ENCODE data around the gene LTN1. TPM values are rescaled to one million over a fixed set of nuclear protein-coding genes. Genes with fewer than 3 reads are reported as not detected.

The LTN1 gene
- 24.0 and 26.6 TPM in 2 replicates for total RNA-seq (2012; rRNA removed)

- Histone ChIP-seq H3K27me3 (ENCODE audit: control insufficient read depth, insufficient read depth, low read length) (no peaks in the 10 kb centered on the region), H3K9ac (ENCODE audit: low read depth, low read length) (peak within 1 kb of the TSS; percentile 89), H3K4me2 (ENCODE audit: low read length) (peak within 1 kb of the TSS; percentile 93), H3K4me3 (ENCODE audit: low read length) (peak within 1 kb of the TSS; percentile 92), H3K36me3 (ENCODE audit: insufficient read depth, low read length) (no peaks in the 10 kb centered on the region), H3K4me1 (ENCODE audit: control insufficient read depth, insufficient read depth, low read length) (peaks cover 12% of the 10 kb centered on the region), H3K9me3 (replicated peaks; ENCODE audit: low read length) (no peaks in the 10 kb centered on the region)
Observed at GRCh38 chr21:28992526-28993292, at the start of gene LTN1. Gene LTN1 (minus strand): TSS chr21:28992877. CDS start chr21:28992805, 72 bp downstream.

GRCh38 chr21:29034678-29035077, 42.0 kb upstream of the LTN1 start:
- Histone ChIP-seq H3K4me2 (ENCODE audit: low read length) (no peak overlapping the region), H3K4me1 (ENCODE audit: control insufficient read depth, insufficient read depth, low read length) (no peaks in the 10 kb centered on the region), H3K36me3 (ENCODE audit: insufficient read depth, low read length) (peaks cover 63% of the 10 kb centered on the region), H3K4me3 (ENCODE audit: low read length) (no peak overlapping the region), H3K27me3 (ENCODE audit: control insufficient read depth, insufficient read depth, low read length) (no peaks in the 10 kb centered on the region), H3K9ac (ENCODE audit: low read depth, low read length) (no peak overlapping the region), H3K9me3 (replicated peaks; ENCODE audit: low read length) (no peaks in the 10 kb centered on the region)

- Histone ChIP-seq H3K4me2 (ENCODE audit: low read length) (no peak overlapping the region), H3K4me3 (ENCODE audit: low read length) (no peak overlapping the region), H3K36me3 (ENCODE audit: insufficient read depth, low read length) (peaks cover 61% of the 10 kb centered on the region), H3K4me1 (ENCODE audit: control insufficient read depth, insufficient read depth, low read length) (no peaks in the 10 kb centered on the region), H3K9me3 (replicated peaks; ENCODE audit: low read length) (no peaks in the 10 kb centered on the region), H3K27me3 (ENCODE audit: control insufficient read depth, insufficient read depth, low read length) (no peaks in the 10 kb centered on the region), H3K9ac (ENCODE audit: low read depth, low read length) (no peak overlapping the region)
Observed at GRCh38 chr21:29033871-29034270, 41.2 kb upstream of the LTN1 start.

- Histone ChIP-seq H3K27me3 (ENCODE audit: control insufficient read depth, insufficient read depth, low read length) (no peaks in the 10 kb centered on the region), H3K36me3 (ENCODE audit: insufficient read depth, low read length) (peaks cover 56% of the 10 kb centered on the region), H3K4me3 (ENCODE audit: low read length) (no peak overlapping the region), H3K9me3 (replicated peaks; ENCODE audit: low read length) (no peaks in the 10 kb centered on the region), H3K4me2 (ENCODE audit: low read length) (no peak overlapping the region), H3K9ac (ENCODE audit: low read depth, low read length) (no peak overlapping the region), H3K4me1 (ENCODE audit: control insufficient read depth, insufficient read depth, low read length) (no peaks in the 10 kb centered on the region)
Observed at GRCh38 chr21:29033301-29033700, 40.6 kb upstream of the LTN1 start.

- Histone ChIP-seq H3K27me3 (ENCODE audit: control insufficient read depth, insufficient read depth, low read length) (no peaks in the 10 kb centered on the region), H3K4me2 (ENCODE audit: low read length) (no peak overlapping the region), H3K4me3 (ENCODE audit: low read length) (no peak overlapping the region), H3K4me1 (ENCODE audit: control insufficient read depth, insufficient read depth, low read length) (peaks cover 2% of the 10 kb centered on the region), H3K36me3 (ENCODE audit: insufficient read depth, low read length) (peaks cover 35% of the 10 kb centered on the region), H3K9ac (ENCODE audit: low read depth, low read length) (no peak overlapping the region), H3K9me3 (replicated peaks; ENCODE audit: low read length) (no peaks in the 10 kb centered on the region)
Observed at GRCh38 chr21:29030909-29031308, 38.2 kb upstream of the LTN1 start.

- Histone ChIP-seq H3K4me3 (ENCODE audit: low read length) (no peak overlapping the region), H3K4me2 (ENCODE audit: low read length) (no peak overlapping the region), H3K4me1 (ENCODE audit: control insufficient read depth, insufficient read depth, low read length) (peaks cover 8% of the 10 kb centered on the region), H3K9me3 (replicated peaks; ENCODE audit: low read length) (no peaks in the 10 kb centered on the region), H3K9ac (ENCODE audit: low read depth, low read length) (no peak overlapping the region), H3K36me3 (ENCODE audit: insufficient read depth, low read length) (peaks cover 34% of the 10 kb centered on the region), H3K27me3 (ENCODE audit: control insufficient read depth, insufficient read depth, low read length) (no peaks in the 10 kb centered on the region)
Observed at GRCh38 chr21:29029524-29029923, 36.8 kb upstream of the LTN1 start.

- H3K4me3 ChIP-seq (ENCODE audit: low read length), result peak overlapping the region; percentile 81
- H3K9me3 ChIP-seq (replicated peaks; ENCODE audit: low read length), result no peaks in the 10 kb centered on the region
- peaks cover 9% of the 10 kb centered on the region for H3K36me3 ChIP-seq (ENCODE audit: insufficient read depth, low read length)
- peak overlapping the region; percentile 87 for H3K4me2 ChIP-seq (ENCODE audit: low read length)
- peaks cover 12% of the 10 kb centered on the region for H3K4me1 ChIP-seq (ENCODE audit: control insufficient read depth, insufficient read depth, low read length)
- peak overlapping the region; percentile 92 for H3K9ac ChIP-seq (ENCODE audit: low read depth, low read length)
- no peaks in the 10 kb centered on the region for H3K27me3 ChIP-seq (ENCODE audit: control insufficient read depth, insufficient read depth, low read length)
Observed at GRCh38 chr21:29025328-29025713, 32.6 kb upstream of the LTN1 start.

- peak within 1 kb of the TSS; percentile 92 for H3K9ac ChIP-seq (ENCODE audit: low read depth, low read length)
- peaks cover 15% of the 10 kb centered on the region for H3K4me1 ChIP-seq (ENCODE audit: control insufficient read depth, insufficient read depth, low read length)
- peaks cover 4% of the 10 kb centered on the region for H3K36me3 ChIP-seq (ENCODE audit: insufficient read depth, low read length)
- peak within 1 kb of the TSS; percentile 81 for H3K4me3 ChIP-seq (ENCODE audit: low read length)
- H3K4me2 ChIP-seq (ENCODE audit: low read length), result peak within 1 kb of the TSS; percentile 93
- no peaks in the 10 kb centered on the region for H3K9me3 ChIP-seq (replicated peaks; ENCODE audit: low read length)
- no peaks in the 10 kb centered on the region for H3K27me3 ChIP-seq (ENCODE audit: control insufficient read depth, insufficient read depth, low read length)
Observed at GRCh38 chr21:29024474-29025327, 32.0 kb upstream of the LTN1 start, which contains the start of gene USP16. Gene USP16 (plus strand): TSS chr21:29024668. CDS start chr21:29027914, 3,246 bp downstream.

- H3K4me2 ChIP-seq (ENCODE audit: low read length), result no peak overlapping the region
- no peak overlapping the region for H3K4me3 ChIP-seq (ENCODE audit: low read length)
- H3K9ac ChIP-seq (ENCODE audit: low read depth, low read length), result no peak overlapping the region
- no peaks in the 10 kb centered on the region for H3K9me3 ChIP-seq (replicated peaks; ENCODE audit: low read length)
- no peaks in the 10 kb centered on the region for H3K36me3 ChIP-seq (ENCODE audit: insufficient read depth, low read length)
- peaks cover 25% of the 10 kb centered on the region for H3K4me1 ChIP-seq (ENCODE audit: control insufficient read depth, insufficient read depth, low read length)
- H3K27me3 ChIP-seq (ENCODE audit: control insufficient read depth, insufficient read depth, low read length), result no peaks in the 10 kb centered on the region
Observed at GRCh38 chr21:29022166-29022565, 29.5 kb upstream of the LTN1 start.

- H3K4me1 ChIP-seq (ENCODE audit: control insufficient read depth, insufficient read depth, low read length), result peaks cover 14% of the 10 kb centered on the region
- H3K9me3 ChIP-seq (replicated peaks; ENCODE audit: low read length), result no peaks in the 10 kb centered on the region
- H3K36me3 ChIP-seq (ENCODE audit: insufficient read depth, low read length), result no peaks in the 10 kb centered on the region
- no peaks in the 10 kb centered on the region for H3K27me3 ChIP-seq (ENCODE audit: control insufficient read depth, insufficient read depth, low read length)
- peak overlapping the region; percentile 93 for H3K4me3 ChIP-seq (ENCODE audit: low read length)
- peak overlapping the region; percentile 90 for H3K9ac ChIP-seq (ENCODE audit: low read depth, low read length)
- peak overlapping the region; percentile 89 for H3K4me2 ChIP-seq (ENCODE audit: low read length)
Observed at GRCh38 chr21:29018540-29018939, 25.9 kb upstream of the LTN1 start.

GRCh38 chr21:29017639-29018237, 25.1 kb upstream of the LTN1 start:
- peak overlapping the region; percentile 93 for H3K4me3 ChIP-seq (ENCODE audit: low read length)
- H3K4me1 ChIP-seq (ENCODE audit: control insufficient read depth, insufficient read depth, low read length), result peaks cover 14% of the 10 kb centered on the region
- H3K36me3 ChIP-seq (ENCODE audit: insufficient read depth, low read length), result no peaks in the 10 kb centered on the region
- H3K9me3 ChIP-seq (replicated peaks; ENCODE audit: low read length), result no peaks in the 10 kb centered on the region
- no peaks in the 10 kb centered on the region for H3K27me3 ChIP-seq (ENCODE audit: control insufficient read depth, insufficient read depth, low read length)
- H3K9ac ChIP-seq (ENCODE audit: low read depth, low read length), result peak overlapping the region; percentile 90
- peak overlapping the region; percentile 89 for H3K4me2 ChIP-seq (ENCODE audit: low read length)

All from skeletal muscle satellite cell (primary cell).